ENCODE data around the gene BANK1.

BANK1 gene

DNA sequence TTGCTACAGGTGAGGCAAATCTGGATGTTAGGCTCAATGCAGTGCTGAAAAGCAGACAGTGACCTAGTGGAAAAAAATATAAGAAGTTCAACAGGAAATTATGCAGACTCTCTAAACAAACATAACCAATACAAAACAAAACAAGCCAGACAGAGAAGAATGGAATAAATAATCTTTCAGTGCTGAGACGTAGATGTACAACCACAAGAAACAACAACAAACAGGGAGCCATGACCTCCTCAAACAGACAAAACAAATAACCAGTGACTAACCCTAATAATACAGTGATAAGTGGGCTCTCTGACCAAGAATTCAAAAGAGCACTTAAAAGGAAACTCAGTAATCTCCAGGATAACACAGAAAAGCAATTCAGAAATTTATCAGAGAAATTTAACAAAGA, 315.5 kb downstream of the BANK1 start:
- Histone ChIP-seq H3K27ac (ENCODE audit: low read depth, low read length, poor library complexity, severe bottlenecking) (no peak overlapping the region), H3K4me2 (ENCODE audit: low read length) (no peak overlapping the region), H3K9ac (ENCODE audit: low read length) (no peak overlapping the region), H3K9me2 (ENCODE audit: low read depth, low read length) (no peaks in the 10 kb centered on the region), H4K20me1 (ENCODE audit: insufficient read depth, low read length) (no peaks in the 10 kb centered on the region), H3K27me3 (ENCODE audit: insufficient read depth, low read length) (no peaks in the 10 kb centered on the region), H3K9me3 (ENCODE audit: low read length) (no peaks in the 10 kb centered on the region), H3K4me3 (ENCODE audit: low read depth, low read length, poor library complexity, severe bottlenecking) (no peak overlapping the region), H2AFZ (ENCODE audit: low read length) (no peak overlapping the region), H3F3A (ENCODE audit: insufficient read depth, low read length) (no peaks in the 10 kb centered on the region), H3K36me3 (ENCODE audit: insufficient read depth, low read length) (no peaks in the 10 kb centered on the region), H3K79me2 (ENCODE audit: insufficient read depth, low read length) (no peaks in the 10 kb centered on the region), H3K4me1 (ENCODE audit: insufficient read depth, low read length, severe bottlenecking) (no peaks in the 10 kb centered on the region)
- TF ChIP-seq EZH2 (IDR thresholded peaks at IDR 0.05; ENCODE audit: borderline replicate concordance, low read length): no peak
- TF ChIP-seq, protein P1, sequence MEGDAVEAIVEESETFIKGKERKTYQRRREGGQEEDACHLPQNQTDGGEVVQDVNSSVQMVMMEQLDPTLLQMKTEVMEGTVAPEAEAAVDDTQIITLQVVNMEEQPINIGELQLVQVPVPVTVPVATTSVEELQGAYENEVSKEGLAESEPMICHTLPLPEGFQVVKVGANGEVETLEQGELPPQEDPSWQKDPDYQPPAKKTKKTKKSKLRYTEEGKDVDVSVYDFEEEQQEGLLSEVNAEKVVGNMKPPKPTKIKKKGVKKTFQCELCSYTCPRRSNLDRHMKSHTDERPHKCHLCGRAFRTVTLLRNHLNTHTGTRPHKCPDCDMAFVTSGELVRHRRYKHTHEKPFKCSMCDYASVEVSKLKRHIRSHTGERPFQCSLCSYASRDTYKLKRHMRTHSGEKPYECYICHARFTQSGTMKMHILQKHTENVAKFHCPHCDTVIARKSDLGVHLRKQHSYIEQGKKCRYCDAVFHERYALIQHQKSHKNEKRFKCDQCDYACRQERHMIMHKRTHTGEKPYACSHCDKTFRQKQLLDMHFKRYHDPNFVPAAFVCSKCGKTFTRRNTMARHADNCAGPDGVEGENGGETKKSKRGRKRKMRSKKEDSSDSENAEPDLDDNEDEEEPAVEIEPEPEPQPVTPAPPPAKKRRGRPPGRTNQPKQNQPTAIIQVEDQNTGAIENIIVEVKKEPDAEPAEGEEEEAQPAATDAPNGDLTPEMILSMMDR (IDR thresholded peaks at IDR 0.05; ENCODE audit: low read length): no peak

DNA sequence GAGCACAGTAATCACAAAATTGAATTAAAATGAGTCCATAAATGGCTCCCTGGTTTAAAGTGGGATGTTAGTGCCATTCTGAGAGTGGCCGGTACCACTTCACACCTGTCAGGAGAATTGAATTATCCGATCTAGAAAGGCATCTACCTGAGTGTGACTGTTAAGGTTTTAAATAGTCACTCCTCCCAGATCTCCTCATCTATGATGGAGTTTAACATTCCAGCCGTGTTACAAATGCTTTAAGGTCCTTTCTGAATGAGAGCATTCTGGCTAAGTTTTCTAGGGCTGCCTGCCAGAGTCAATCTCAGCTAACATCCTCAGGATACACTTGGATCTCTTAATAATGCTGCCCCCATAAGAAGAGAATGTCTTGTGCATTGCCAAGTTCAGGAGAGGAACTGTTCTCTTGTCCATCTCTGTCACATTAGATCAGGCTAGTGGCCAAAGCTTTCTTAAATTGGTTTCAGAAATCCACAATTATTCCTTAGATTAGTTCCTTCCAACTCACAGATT, 323.6 kb downstream of the BANK1 start:
- H3K9me3 ChIP-seq (ENCODE audit: low read length): no peaks in the 10 kb centered on the region
- no peak overlapping the region for H2AFZ ChIP-seq (ENCODE audit: low read length)
- no peak overlapping the region for H3K4me3 ChIP-seq (ENCODE audit: low read depth, low read length, poor library complexity, severe bottlenecking)
- no peak overlapping the region for H3K4me2 ChIP-seq (ENCODE audit: low read length)
- no peaks in the 10 kb centered on the region for H3K79me2 ChIP-seq (ENCODE audit: insufficient read depth, low read length)
- H3K9me2 ChIP-seq (ENCODE audit: low read depth, low read length): no peaks in the 10 kb centered on the region
- no peaks in the 10 kb centered on the region for H4K20me1 ChIP-seq (ENCODE audit: insufficient read depth, low read length)
- H3F3A ChIP-seq (ENCODE audit: insufficient read depth, low read length): no peaks in the 10 kb centered on the region
- no peaks in the 10 kb centered on the region for H3K27me3 ChIP-seq (ENCODE audit: insufficient read depth, low read length)
- H3K36me3 ChIP-seq (ENCODE audit: insufficient read depth, low read length): no peaks in the 10 kb centered on the region
- H3K9ac ChIP-seq (ENCODE audit: low read length): no peak overlapping the region
- TF ChIP-seq, protein P1 (IDR thresholded peaks at IDR 0.05; ENCODE audit: low read length): no peak
- no peak for TF ChIP-seq EZH2 (IDR thresholded peaks at IDR 0.05; ENCODE audit: borderline replicate concordance, low read length)
- H3K4me1 ChIP-seq (ENCODE audit: insufficient read depth, low read length, severe bottlenecking): no peaks in the 10 kb centered on the region
- no peak overlapping the region for H3K27ac ChIP-seq (ENCODE audit: low read depth, low read length, poor library complexity, severe bottlenecking)

DNA sequence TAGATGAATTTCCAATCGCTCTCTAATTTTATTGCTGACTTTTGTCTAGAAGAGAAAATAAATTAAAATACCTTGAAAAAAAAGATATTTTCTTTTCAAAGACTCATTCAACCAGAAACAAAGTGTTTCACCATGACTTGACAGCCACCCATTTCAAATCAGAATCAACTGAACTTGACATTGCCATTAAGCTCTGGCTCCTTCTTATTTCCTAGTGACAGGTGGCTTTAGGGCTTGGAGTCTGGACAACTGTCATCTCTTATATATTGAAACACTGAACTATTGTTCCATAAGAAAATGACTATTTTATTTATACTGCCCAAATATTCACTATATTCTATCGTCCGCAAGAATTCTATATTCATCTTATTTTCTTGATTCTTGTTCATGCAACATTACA, 325.6 kb downstream of the BANK1 start:
- H3K27ac ChIP-seq (ENCODE audit: low read depth, low read length, poor library complexity, severe bottlenecking): no peak overlapping the region
- no peaks in the 10 kb centered on the region for H3K79me2 ChIP-seq (ENCODE audit: insufficient read depth, low read length)
- H3K9me3 ChIP-seq (ENCODE audit: low read length): peaks cover 3% of the 10 kb centered on the region; the same call in 1 of the 2 replicates
- no peaks in the 10 kb centered on the region for H3F3A ChIP-seq (ENCODE audit: insufficient read depth, low read length)
- no peak for TF ChIP-seq EZH2 (IDR thresholded peaks at IDR 0.05; ENCODE audit: borderline replicate concordance, low read length)
- TF ChIP-seq, protein P1 (IDR thresholded peaks at IDR 0.05; ENCODE audit: low read length): no peak
- no peaks in the 10 kb centered on the region for H3K4me1 ChIP-seq (ENCODE audit: insufficient read depth, low read length, severe bottlenecking)
- no peaks in the 10 kb centered on the region for H3K36me3 ChIP-seq (ENCODE audit: insufficient read depth, low read length)
- no peaks in the 10 kb centered on the region for H3K27me3 ChIP-seq (ENCODE audit: insufficient read depth, low read length)
- H3K4me2 ChIP-seq (ENCODE audit: low read length): no peak overlapping the region
- no peak overlapping the region for H3K4me3 ChIP-seq (ENCODE audit: low read depth, low read length, poor library complexity, severe bottlenecking)
- no peaks in the 10 kb centered on the region for H4K20me1 ChIP-seq (ENCODE audit: insufficient read depth, low read length)
- H2AFZ ChIP-seq (ENCODE audit: low read length): no peak overlapping the region
- H3K9me2 ChIP-seq (ENCODE audit: low read depth, low read length): no peaks in the 10 kb centered on the region
- H3K9ac ChIP-seq (ENCODE audit: low read length): no peak overlapping the region

Data from OCI-LY1 (cell line).